Nucleus accumbens (tissue), 56 donors: ENCODE measurements around the gene FCGR2B.

Source experiments
- DNase-seq, 56 donors: peaks; one replicate each; lab custom pipeline; 2025; lab: John Stamatoyannopoulos, UW

FCGR2B gene

GRCh38 chr1:161727256-161727924, 64.4 kb downstream of the FCGR2B start:
- peak in 4 of 56 donors; percentile 25 to 49 (median 37) for DNase-seq
